Duodenal mucosa (tissue), 2 donors: ENCODE results near the gene DHX40.
"Not testable (repeated sequence)": the region's sequence is repeated elsewhere in the genome, so short reads cannot be mapped to it uniquely, and the experiment has no call there.

Experiments used
- H3K27ac ChIP-seq: one replicate; pipeline ENCODE4 v1.7.0; 2013; ENCODE audit warnings: low read depth, low read length
- H3K27me3 ChIP-seq, 2 donors: one replicate each; pipeline ENCODE4 v1.7.0; 2013; ENCODE audit warnings: low read length in 2 of 2, control low read depth in 1 of 2; ENCODE audit not compliant: insufficient read depth in 2 of 2, control insufficient read depth in 1 of 2
- H3K36me3 ChIP-seq, 2 donors: one replicate each; pipeline ENCODE4 v1.7.0; 2013; ENCODE audit warnings: low read length in 2 of 2, control low read depth in 1 of 2; ENCODE audit not compliant: insufficient read depth in 2 of 2, control insufficient read depth in 1 of 2
- H3K4me1 ChIP-seq, 2 donors: one replicate each; pipeline ENCODE4 v1.7.0; 2013; ENCODE audit warnings: low read length in 2 of 2, control low read depth in 1 of 2; ENCODE audit not compliant: insufficient read depth in 2 of 2, control insufficient read depth in 1 of 2
- H3K4me3 ChIP-seq, 2 donors: one replicate each; pipeline ENCODE4 v1.7.0; 2013; ENCODE audit warnings: low read length in 2 of 2, low read depth in 1 of 2
- H3K9ac ChIP-seq, 2 donors: one replicate each; pipeline ENCODE4 v1.7.0; 2013; ENCODE audit warnings: low read length in 2 of 2, low read depth in 1 of 2
- H3K9me3 ChIP-seq, 2 donors: one replicate each; pipeline ENCODE4 v1.7.0; 2013; ENCODE audit warnings: low read length in 2 of 2, control low read depth in 1 of 2; ENCODE audit not compliant: control insufficient read depth in 1 of 2

The DHX40 gene

GRCh38 chr17:59641799-59642484 lies 76.5 kb downstream of the DHX40 start:
- Histone ChIP-seq H3K4me3 (no peak overlapping the region), H3K27me3 (no peaks in the 10 kb centered on the region), H3K36me3 (peaks cover 7 to 18% of the 10 kb centered on the region in 2 donors), H3K4me1 (peaks cover 39 to 41% of the 10 kb centered on the region in 2 donors), H3K27ac (no peak overlapping the region), H3K9ac (no peak overlapping the region), H3K9me3 (no peaks in the 10 kb centered on the region)

DNA sequence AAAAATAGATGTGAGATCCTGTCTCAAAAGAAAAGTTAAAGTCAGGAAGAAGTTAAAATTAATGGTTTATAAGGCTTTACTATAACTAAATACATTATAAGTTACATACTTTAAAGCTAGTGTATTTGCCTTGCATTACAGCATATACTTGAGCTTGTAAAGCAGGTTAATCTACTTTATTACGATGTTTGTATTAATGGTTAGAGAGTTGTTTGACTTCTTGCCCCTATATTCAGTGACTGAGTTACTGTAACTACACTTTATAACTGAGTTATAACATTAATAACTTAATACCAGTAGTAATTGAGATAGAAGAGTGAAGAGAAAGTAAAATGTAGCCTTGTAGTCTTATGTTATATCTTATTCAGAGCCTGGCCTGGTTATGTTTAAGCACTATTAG lies 77.2 kb downstream of the DHX40 start:
- peaks cover 10 to 24% of the 10 kb centered on the region in 2 donors for H3K36me3 ChIP-seq
- H3K4me1 ChIP-seq: peaks cover 39 to 41% of the 10 kb centered on the region in 2 donors

DNA sequence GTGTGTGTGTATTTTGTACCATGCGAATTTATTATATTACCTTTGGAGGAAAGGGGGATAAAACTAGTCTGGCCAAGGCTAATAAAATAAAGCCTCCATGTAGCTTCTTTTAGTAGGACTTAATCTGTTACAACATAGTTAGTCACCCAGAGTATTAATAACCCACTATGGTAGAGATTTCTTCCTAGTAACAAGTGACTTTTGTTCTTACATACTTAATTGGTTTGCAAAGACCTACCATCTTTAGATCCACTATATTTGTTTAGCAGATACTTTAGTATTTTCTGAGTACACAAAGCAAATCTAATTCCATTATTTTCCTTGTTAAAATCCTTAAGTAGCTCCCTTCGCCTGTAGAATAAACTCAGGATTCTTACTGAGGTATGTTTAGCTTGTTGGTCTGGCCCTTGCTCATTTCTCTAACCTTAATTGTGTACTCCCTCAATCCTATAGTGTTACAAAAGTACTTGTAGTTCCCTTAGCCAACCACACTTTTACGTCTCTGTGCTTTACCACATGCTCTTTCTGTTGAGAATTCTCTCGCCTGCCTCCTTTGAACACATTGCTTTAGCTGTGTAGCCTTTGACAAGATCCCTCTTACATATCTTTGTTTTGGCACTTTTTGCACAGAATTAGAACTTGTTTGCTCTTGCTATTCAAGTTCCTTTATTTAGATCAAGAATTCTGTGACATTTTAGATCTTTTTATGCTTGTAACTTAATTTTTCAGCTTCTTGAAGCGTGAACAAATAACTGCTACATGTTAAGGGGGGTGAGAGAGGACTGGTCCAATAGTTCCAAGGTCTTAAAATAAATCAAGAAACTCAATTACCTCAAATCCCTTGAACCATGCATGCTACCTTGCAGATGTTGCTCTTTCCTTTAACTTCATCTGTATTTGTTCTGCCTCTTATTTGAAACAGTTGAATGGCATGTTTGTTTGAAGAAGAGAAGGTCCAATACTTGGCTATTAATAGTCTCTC lies 78.0 kb downstream of the DHX40 start:
- peak overlapping the region in 1 of 2 donors; percentile 30 for H3K4me3 ChIP-seq
- peaks cover 33 to 39% of the 10 kb centered on the region in 2 donors for H3K4me1 ChIP-seq
- no peaks in the 10 kb centered on the region for H3K9me3 ChIP-seq
- no peak overlapping the region for H3K27ac ChIP-seq
- no peak overlapping the region for H3K9ac ChIP-seq
- H3K27me3 ChIP-seq: no peaks in the 10 kb centered on the region
- H3K36me3 ChIP-seq: peaks cover 15 to 33% of the 10 kb centered on the region in 2 donors

More for the DNA sequence above, 77.2 kb downstream of the DHX40 start:
- Histone ChIP-seq H3K4me3 (no peak overlapping the region), H3K27me3 (no peaks in the 10 kb centered on the region), H3K27ac (no peak overlapping the region), H3K9me3 (no peaks in the 10 kb centered on the region), H3K9ac (no peak overlapping the region)

- Histone ChIP-seq H3K9me3 (no peaks in the 10 kb centered on the region), H3K9ac (no peak overlapping the region), H3K4me3 (no peak overlapping the region), H3K27me3 (no peaks in the 10 kb centered on the region), H3K36me3 (peaks cover 39 to 67% of the 10 kb centered on the region in 2 donors), H3K27ac (no peak overlapping the region), H3K4me1 (peaks cover 18 to 23% of the 10 kb centered on the region in 2 donors)
Measured at GRCh38 chr17:59647288-59647687, 81.9 kb downstream of the DHX40 start.

- no peaks in the 10 kb centered on the region for H3K27me3 ChIP-seq
- H3K9me3 ChIP-seq: no peaks in the 10 kb centered on the region
- H3K27ac ChIP-seq: no peak overlapping the region
- no peak overlapping the region for H3K4me3 ChIP-seq
- peaks cover 40 to 83% of the 10 kb centered on the region in 2 donors for H3K36me3 ChIP-seq
- no peak overlapping the region for H3K9ac ChIP-seq
- H3K4me1 ChIP-seq: peaks cover 6 to 8% of the 10 kb centered on the region in 2 donors
Measured at GRCh38 chr17:59649886-59650285, 84.5 kb downstream of the DHX40 start.

DNA sequence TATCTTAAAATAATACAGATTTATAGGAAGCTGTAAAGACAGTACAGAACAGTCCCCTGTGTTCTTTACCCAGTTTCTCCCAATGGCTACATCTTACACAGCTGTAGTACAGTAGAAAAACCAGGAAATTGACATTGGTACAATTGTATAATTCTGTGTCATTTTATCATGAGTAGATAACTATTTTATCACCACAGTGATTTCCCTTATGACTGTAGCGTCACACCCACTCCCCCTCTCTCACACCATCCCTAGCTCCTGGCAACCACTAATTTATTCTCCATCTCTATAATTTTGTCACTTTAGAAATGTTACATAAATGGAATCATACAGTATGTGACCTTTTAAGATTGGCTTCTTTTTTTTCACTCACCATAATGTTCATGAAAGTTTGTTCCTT lies 85.2 kb downstream of the DHX40 start:
- Histone ChIP-seq H3K27ac (no peak overlapping the region), H3K9me3 (no peaks in the 10 kb centered on the region), H3K36me3 (peaks cover 38 to 91% of the 10 kb centered on the region in 2 donors), H3K9ac (no peak overlapping the region), H3K4me1 (peaks cover 0 to 1% of the 10 kb centered on the region in 2 donors), H3K4me3 (no peak overlapping the region), H3K27me3 (no peaks in the 10 kb centered on the region)

GRCh38 chr17:59651346-59651745 lies 85.9 kb downstream of the DHX40 start:
- Histone ChIP-seq H3K4me1 (no peaks in the 10 kb centered on the region), H3K36me3 (peaks cover 36 to 93% of the 10 kb centered on the region in 2 donors), H3K9me3 (no peaks in the 10 kb centered on the region), H3K4me3 (no peak overlapping the region), H3K9ac (no peak overlapping the region), H3K27ac (no peak overlapping the region), H3K27me3 (no peaks in the 10 kb centered on the region)

- no peaks in the 10 kb centered on the region for H3K4me1 ChIP-seq
- no peak overlapping the region for H3K4me3 ChIP-seq
- no peaks in the 10 kb centered on the region for H3K9me3 ChIP-seq
- no peak overlapping the region for H3K27ac ChIP-seq
- no peaks in the 10 kb centered on the region for H3K27me3 ChIP-seq
- no peak overlapping the region for H3K9ac ChIP-seq
- peaks cover 39 to 92% of the 10 kb centered on the region in 2 donors for H3K36me3 ChIP-seq
Measured at GRCh38 chr17:59652119-59652518, 86.7 kb downstream of the DHX40 start.

DNA sequence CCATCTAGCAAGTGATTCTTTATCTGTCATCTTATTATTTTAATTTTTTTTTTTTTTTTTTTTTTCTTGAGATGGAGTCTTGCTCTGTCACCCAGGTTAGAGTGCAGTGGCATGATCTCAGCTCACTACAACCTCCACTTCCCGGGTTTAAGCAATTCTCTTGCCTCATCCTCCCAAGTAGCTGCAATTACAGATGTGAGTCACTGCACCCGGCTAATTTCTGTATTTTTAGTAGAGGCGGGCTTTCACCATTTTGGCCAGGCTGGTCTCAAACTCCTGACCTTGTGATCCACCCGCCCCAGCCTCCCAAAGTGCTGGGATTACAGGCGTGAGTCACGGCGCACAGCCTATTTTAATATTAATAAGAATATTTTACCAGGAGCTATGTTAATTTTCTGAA lies 91.2 kb downstream of the DHX40 start:
- peaks cover 30 to 89% of the 10 kb centered on the region in 2 donors for H3K36me3 ChIP-seq

More for the DNA sequence above, 91.2 kb downstream of the DHX40 start:
- H3K4me1 ChIP-seq, H3K27me3 ChIP-seq, H3K27ac ChIP-seq, H3K9ac ChIP-seq, H3K9me3 ChIP-seq, H3K4me3 ChIP-seq: not testable (repeated sequence)
